ENCODE measurements around the gene WDR88.
"Not testable (repeated sequence)": the region's sequence is repeated elsewhere in the genome, so short reads cannot be mapped to it uniquely, and the experiment has no call there.

WDR88 gene

DNA sequence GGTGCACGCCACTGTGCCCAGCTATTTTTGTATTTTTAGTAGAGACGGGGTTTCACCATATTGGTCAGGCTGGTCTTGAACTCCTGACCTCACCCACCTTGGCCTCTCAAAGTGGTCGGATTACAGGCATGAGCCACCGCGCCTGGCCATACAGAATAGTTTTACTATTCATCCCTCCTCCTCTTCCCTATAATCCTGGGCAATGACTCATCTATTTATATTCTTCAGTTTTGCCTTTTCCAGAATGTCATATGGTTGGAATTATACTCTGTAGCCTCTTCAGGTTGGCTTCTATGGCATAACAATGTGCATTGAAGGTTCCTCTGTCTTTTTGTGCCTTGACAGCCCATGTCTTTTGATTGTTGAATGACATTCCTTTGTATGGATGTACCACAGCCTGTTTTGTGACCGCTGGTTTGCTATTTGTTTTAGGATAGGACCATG is 40.0 kb downstream of the WDR88 start:
- peak; percentile 73 for DNase-seq

DNA sequence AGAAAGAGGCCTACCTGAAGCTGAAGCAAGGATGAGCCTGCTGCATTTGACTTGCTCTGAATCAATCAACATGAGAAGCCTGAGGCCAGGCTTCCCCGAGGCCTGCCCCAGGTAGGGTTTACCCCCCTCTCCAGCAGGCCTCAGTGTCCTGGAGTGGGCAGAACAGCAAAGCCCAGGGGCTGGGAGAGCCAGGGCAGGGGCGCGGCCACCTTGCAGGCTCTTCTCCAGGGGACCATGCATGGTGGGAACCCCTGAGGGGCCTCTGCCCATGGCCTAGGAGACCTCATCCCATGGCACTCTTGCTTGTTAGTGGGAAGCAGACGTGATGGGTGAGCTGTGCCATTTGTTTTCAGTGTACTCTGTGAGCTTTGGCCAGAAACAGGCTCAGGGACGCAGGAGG is 42.3 kb downstream of the WDR88 start:
- DNase-seq, result no peak

DNA sequence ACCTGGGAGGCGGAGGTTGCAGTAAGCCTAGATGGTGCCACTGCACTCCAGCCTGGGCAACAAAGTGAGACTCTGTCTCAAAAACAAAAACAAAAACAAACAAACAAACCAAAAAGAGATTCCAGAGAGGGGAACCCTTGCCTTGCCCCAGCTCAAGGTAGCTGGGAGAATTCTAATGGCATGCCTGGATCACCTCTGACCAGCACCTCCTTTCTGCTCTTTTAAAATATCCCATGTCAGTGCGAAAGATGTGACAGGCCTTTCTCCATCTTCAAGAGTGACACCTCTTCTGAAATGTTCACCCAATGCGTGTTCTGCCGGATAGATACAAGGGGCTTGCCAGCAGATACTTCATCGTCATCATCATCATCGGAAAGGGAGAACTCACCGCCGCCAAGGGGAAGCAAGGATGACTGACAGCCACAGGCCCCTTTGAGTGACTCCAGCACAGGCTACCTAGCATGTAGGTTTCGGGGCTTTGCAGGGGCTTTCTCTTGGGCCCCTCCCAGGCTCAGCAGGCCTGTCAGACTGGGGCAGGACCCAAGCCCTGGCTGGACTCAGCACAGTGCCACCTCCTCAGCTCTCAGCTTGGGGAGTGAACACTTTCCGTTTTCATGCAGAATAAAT is 43.4 kb downstream of the WDR88 start:
- no peak for DNase-seq

DNA sequence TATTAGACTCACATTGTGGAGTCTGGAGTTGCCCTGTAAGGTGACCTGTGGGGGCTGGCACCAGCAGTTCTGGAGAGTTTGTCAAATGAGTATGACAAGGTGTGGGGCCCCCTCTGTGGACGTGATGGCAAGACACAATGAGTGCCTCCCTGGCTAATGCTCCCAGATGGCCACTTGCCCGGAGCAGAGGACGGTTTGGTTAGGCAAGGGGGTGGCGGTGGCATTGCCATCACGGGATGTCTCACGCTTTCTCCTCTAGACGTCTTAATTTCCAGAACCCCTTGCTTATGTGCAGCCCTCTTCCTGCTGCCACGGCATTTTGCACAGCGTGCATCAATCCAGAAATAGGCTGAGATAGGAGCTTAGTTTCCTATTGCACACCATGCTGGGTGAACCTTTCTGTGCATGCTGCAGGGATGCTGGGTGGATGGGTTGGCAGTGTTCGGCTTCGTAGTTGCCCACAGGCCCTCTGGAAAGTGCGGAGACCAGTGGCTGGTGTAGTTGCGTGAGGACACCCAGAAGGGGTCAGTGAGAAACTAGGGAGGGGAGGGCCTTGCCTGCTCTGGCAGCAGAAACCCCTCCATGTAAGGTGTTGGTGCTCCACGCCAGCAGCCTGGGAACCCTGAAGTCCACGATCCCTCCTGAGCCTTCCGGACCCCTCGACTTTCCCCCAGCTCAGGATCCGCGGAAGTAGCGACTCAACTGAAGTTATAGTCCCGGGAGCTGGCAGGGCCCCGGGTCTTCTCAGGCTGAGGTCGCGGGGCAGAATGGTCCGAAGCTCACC is 44.2 kb downstream of the WDR88 start:
- DNase-seq, result peak; percentile 41

DNA sequence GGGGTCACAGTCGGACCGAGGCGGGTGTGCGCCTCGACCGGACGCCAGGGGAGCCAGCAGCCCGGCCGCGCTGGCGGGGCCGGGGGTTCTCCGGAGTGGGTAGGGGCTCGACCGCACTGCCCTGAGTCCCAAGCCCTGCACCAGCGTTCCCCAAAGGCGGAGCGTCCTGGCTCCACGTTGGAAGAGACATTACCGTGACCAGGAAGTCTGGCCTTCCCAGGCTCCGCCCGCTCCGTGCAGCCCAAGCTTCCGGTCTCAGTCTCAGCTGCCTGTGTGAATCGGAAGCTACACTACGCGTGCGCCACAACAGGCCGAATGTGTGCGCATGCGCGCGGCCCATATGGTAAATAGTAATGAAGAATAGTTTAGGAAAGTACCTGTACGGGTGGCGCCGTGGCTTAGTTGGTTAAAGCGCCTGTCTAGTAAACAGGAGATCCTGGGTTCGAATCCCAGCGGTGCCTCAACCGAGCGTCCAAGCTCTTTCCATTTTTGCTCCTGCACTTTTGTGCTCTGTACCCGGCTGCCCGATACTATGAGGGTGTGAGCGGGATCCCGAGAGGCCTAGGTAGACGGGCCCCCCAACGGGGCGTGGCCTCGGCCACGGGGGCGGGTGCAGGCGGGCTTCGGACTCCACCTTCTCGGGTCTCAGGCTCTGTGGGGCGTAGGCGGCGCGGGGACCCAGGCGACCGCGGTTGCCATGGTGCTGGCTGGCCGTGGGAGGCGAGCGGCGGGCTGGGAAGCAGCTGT is 44.9 kb downstream of the WDR88 start:
- DNase-seq, result peak; percentile 99

DNA sequence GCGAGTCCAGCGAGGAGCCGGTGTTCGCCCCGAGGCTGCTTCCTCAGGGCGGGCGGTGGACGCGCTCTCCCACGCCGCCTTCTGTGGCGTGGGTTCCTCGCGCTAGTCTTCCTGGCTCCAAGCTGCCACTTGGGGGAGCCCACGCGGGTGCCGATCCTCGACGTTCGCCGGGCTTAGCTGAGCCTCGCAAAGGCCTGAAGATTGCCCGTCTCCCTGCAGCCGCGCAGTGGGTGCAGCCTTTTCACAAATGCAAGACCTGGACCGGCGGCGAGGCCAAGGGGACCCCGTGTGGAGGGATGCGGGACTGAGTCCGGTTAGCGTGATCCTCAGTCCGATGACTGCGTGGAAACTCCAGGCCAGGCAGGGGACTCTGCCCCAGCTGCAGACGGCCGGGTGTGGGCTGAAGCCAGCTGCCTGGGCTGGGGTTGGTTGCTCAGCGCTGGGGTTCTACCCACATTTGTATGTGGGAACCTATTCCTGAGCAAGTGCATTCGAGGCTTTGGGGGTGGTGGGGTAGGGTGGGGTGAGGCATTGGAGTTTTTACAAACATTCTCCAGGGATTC is 45.6 kb downstream of the WDR88 start:
- DNase-seq, result no peak

DNA sequence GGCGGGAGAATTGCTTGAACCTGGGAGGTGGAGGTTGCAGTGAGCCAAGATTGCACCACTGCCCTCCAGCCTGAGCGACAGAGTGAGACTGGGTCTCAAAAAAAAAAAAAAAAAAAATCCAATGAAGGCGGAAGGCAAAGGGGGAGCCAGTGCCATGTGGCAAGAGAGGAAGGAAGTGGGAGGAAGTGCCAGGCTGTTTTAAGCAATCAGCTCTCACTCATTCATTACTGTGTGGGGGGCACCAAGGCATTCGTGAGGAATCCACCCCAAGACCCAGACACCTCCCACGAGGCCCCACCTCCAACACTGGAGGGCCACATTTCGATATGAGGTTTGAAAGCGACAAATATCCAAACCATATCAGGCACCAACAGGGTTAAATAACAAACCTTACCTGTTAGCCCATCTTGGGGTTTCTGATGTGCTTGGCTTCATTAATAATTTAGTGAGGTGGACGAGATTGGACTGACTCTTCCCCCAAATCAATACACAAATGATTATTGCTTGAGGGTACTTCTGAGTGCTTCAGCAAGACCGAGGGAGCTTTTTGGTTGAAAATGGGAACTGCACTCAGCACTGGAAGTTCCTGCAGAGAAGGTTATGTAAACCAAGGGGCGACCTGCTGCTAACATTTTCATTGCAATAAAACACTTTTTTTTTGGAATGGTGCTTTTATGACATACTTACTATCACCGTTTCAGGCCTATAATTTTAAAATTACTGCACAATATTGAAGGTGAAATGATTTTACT is 54.7 kb downstream of the WDR88 start:
- DNase-seq, result no peak

DNA sequence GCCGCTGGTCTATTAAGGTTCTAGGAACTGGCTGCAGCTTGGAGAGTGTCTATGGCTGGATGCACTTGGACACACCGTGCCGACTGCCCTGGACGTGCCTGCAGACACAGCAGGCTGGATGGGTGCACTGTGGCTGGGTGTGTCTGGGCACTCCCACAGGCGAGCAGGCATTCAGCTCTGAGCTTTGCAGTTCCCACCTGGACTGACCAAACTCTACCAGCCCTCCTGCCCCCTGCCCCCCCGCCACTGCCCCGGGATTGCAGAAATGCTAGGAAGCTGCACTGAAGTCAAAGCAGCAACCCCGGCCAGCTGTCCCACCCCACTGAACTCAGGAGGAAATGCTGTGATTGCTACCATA is 55.2 kb downstream of the WDR88 start:
- no peak for DNase-seq

DNA sequence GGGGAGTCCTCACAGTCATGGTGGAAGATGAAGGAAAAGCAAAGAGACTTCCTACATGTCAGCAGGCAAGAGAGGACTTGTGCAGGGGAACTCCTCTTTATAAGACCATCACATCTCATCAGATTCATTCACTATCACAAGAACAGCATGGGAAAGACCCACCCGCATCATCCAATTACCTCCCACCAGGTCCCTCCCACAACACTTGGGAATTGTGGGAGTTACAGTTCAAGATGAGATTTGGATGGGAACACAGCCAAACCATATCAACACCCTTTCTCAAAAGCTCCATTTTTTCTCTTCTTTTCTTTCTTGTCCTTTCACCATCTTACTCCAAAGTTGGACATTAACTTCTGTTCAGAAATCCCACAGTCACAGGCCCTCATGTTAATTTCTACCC is 57.5 kb downstream of the WDR88 start:
- DNase-seq, result no peak

DNA sequence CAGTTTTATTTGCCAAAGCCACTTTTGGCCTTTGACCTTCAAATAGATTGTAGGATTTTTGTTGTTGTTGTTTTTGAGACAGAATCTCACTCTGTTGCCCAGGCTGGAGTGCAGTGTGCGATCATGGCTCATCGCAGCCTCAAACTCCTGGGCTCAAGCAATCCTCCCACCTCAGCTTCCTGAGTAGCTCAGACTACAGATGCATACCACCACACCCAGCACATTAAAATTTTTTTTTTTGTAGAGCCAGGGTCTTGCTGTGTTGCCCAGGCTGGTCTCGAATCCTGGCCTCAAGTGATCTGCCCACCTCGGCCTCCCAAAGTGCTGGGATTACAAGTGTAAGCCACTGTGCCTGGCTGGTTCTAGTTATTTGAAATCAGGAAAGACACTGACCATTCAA is 59.2 kb downstream of the WDR88 start:
- not testable (repeated sequence) for DNase-seq

DNA sequence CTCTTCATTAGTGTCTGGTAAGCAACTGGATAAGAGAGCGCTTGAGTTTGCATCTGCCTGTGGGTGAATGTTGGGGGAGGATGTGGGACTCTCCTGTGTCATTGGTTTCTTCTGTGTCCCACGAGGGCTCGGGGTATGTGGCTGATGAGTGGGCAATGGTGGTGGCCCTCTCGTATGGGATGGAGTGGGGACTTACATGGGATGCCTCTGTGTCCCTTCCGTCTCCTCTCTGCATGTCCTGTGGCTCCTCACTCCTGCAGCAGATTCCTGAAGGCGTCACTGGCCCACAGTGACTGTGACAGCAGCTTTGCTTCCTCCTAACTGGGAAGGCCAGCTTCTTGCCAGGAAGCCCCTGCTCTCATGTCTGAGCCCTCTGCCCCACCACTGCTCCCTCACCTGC is 59.6 kb downstream of the WDR88 start:
- no peak for DNase-seq

DNA sequence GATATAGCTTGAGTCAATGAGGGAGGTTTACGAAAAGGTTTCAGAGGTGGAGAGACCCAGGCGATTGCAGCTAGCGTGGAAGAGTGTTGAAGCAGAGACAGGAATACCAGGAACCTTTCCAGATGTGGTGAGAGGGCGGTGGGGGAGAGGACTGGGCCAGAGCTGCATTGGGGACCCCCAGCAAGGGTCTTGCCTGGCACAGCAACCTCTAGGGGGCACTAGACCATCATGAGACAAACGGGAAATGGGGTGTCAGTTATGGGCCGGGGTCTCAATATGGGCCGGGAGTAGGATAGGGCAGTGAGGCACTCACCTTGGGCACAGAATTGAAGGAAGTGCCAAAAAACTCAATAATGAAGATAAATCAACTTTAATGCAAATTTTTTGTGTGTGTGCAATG is 60.1 kb downstream of the WDR88 start:
- no peak for DNase-seq

DNA sequence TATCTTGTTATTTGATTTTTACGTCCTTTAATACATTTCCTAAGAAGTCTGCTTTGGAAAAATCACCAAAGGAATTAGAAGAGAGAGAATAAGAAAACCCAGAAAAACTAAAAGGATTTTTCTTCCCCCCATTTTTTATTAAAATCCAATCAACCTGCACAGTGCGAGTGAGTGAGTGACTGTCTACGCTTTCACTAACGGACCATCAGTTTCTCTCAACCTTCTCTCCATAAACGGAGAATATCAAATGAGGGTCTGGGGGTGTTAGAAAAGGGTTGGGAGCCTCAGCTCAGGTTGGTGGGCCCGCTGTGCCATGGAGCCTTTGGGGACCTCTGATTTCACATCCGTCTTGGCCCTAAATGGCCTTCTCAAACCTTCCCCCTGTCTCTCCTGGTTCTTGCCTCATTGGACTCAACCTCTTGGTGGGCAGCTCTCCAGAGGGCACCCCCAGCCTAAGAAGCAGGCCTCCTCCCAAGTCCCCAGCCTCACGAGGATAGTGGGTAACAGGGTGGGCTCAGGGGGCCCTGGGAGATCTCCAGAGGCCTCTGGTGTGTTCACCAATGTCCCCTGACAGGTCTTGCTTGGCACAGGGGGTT is 61.5 kb downstream of the WDR88 start:
- DNase-seq, result no peak

DNA sequence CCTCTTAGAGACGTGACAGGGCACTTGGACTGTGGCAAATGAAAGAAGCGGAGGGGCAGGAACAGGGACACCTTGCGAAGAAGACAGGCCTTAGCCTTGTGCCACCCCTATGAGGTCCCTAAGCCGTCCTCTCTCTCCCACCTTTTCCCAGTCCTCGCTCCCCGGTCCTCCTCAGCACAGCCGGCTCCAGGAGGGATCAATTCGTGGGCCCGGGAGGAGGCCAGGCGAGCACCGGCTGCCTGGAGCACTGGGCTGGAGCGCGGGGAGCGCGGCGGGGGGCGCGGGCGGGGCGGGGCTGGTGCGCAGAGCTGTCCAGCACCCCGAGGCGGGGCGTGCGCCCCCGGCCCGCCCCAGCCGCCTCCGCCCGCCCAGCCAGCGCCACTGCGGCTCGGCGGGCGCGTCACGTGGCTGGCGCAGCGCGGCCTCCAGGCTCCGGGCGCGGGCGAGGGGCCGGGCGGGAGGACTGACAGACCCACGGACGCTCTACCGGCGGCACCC is 62.0 kb downstream of the WDR88 start, which contains the start of gene LRP3:
TSS of gene LRP3 (plus strand) at position 466 of the 498 bp plus-strand sequence. CDS start 456 bp downstream, outside the sequence.
- DNase-seq, result peak; percentile 49

DNA sequence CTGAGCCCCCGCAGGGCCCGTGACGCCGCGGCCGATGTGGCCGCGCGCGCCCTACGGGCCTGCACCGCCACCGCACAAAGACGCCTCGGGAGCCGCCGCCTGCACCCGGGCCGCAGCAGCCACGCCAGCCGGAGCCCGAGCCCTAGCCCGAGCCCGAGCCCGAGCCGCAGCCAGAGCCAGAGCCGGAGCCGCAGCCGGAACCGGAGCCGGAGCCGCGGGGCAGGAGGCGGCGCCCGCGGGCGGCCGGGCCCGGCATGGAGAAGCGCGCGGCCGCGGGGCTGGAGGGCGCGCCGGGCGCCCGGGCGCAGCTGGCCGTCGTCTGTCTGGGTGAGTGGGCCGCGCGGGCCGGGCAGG is 62.6 kb downstream of the WDR88 start:
- peak; percentile 11 for DNase-seq

DNA sequence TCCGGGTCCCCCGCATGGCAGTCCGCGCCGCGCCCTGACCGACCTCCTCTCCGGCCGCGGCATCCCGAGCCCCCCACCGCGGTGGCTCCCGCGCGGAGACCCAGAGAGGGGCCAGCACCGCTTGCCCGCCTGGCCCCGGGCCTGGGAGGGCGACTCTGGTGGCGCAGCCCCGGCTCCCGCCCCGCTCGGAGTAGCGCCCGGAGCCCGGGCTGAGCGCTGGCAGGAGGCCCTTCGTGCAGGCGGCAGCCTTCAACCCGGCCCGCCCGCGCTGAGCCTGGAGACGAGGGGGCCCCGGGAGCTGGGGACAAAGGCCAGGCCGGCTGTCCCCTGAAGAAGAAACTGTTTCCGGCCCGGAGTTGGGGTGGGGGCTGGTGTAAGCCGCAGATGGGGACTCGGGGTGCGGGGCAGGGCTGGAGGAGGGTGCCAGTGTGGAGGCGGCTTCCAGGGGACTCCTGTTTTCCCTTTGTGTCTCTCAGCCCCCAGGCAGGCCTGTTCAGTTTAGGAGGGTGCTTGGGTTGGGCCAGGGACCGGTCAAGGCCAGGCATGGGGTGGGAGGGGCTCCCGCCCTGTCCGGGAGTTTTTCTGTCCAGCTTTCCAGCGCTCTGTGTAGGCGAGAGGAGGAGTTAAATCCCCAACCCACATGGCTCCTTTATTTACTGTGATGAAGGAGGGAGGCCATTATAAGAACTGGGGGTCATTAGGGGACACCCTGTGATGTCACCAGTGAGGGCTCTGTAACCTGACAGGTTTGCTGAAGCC is 63.2 kb downstream of the WDR88 start:
- peak; percentile 22 for DNase-seq

DNA sequence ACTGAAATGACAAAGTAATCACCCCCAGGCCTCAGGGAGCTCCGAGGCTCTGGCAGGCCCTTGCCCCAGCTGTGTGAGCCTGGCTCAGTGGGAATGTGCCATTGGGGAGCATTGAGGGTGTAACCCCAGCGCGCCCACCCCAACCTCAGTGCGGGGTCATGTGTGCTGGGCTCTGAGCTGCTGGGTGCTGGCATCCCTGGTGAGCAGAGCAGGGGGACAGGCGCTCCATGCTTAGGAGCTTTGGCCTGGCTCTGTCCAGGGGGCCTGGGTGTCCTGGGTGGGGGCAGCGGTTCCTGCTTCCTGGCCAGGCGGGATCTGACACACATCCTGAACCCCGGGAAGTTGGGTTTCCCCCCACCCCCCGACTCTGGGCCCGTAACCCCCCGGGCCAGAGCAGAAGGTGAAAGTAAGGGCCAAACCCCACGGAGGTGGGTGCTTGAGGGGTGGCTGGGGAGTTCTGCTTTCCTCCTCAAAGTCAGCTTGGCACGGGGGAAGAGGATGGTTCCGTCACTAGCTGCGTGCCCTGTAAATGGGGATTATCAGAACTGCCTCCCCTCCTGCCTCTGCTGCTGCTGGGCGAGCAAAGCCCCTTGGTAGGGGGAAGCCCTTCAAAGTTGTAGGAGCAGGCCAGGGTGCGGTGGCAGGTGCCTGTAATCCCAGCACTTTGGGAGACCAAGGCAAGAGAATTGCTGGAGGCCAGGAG is 63.9 kb downstream of the WDR88 start:
- DNase-seq, result no peak

DNA sequence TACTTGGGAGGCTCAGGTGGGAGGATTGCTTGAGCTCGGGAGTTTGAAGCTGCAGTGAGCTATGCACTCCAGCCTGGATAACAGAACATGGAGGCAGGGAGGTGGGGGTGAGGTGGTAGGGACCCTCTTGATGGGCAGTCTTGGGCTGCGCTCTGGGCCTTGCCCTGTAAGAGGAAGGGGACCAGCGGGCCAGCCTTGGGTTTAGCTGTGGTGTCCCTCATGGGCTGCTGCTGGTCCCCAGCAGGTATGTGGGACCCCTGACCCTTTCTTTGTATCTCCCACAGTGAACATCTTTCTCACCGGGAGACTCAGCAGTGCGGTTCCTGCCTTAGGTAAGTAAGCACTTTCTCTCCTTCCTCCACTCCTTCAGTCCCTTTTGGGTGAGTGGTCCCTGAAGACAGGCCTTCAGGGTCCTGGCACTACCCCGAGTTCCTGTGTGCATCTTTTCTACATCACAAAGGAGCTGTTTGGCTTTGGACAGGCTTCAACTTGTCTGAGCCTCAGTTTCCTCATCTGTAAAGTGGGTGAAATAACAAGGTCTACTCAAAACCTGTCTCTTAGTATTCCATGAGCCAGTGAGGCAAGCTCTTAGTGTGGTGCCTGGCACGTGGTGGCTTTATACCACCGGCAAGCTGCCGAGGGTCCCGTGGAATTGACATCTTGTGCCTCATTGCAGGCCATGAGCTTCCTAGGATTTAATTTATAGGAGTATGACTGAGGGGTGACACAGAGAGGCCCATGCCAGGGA is 64.7 kb downstream of the WDR88 start:
- no peak for DNase-seq

DNA sequence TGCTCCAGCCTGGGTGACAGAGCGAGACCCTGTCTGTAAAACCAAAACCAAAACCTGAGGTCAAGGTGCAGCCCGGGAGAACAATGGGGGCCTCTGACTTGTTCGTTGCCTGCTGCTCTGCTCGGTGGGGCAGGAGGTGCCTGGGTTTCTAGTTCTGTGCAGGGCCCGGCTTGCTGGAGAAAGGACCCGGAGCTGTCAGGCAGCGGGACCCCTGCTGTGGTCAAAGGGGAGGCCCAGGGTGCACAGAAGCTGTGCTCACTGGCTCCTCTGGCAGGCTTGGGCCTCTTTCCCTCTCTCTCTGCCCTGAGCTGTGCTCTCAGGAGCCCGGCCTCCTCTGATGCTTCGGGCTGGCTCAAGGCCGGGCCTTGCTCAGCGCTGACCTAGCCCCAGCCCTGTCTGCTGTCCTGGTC is 65.7 kb downstream of the WDR88 start:
- DNase-seq, result no peak

DNA sequence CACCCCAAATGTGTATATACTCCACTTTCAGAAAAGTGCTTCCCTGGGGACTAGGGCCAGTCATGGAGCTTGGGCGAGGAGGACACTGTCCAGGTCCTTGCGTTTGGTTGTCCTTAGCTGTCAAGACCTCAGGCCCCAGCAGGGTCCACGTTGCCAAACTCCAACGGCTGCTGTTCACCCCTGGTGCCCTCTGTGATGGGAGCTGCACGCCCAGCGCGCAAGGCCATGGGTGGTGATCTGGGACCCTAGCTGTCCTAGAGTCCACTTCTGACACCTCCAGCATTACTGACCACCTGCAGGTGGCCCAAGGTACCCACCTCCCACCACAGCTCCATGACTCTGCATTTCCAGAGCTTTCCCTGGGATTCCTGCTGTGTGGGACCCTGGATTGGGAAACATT is 66.3 kb downstream of the WDR88 start:
- no peak for DNase-seq
